Activated T-helper 2 cell treated with anti-CD3 and anti-CD28 coated beads, Interferon-gamma antibody, Interleukin-2, Interleukin-4, amounts not matched to agents 10 μg/mL and 5 μg/mL and 100 μg/mL, durations not matched to agents 14 hours and 24 hours and 36 hours (primary cell): ENCODE measurements around the gene FAM227A. TPM values are rescaled to one million over a fixed set of nuclear protein-coding genes. Genes with fewer than 3 reads are reported as not detected.

Source experiments
- DNase-seq: peaks from one replicate; pipeline ENCODE4 v3.0.0; 2021; ENCODE audit warnings: low spot score
- H3K27ac Mint-ChIP-seq: one replicate; pipeline ENCODE4 v1.8.0; 2021; ENCODE audit warnings: mixed read lengths
- H3K27me3 Mint-ChIP-seq: one replicate; pipeline ENCODE4 v1.8.0; 2021; ENCODE audit warnings: low read depth, mixed read lengths
- H3K36me3 Mint-ChIP-seq: one replicate; pipeline ENCODE4 v1.8.0; 2021; ENCODE audit warnings: low read depth, mixed read lengths
- H3K4me1 Mint-ChIP-seq: one replicate; pipeline ENCODE4 v1.8.0; 2021; ENCODE audit warnings: low read depth, mixed read lengths
- H3K4me3 Mint-ChIP-seq: one replicate; pipeline ENCODE4 v1.8.0; 2021; ENCODE audit warnings: low read depth, mild to moderate bottlenecking, moderate library complexity, mixed read lengths
- H3K9me3 Mint-ChIP-seq: one replicate; pipeline ENCODE4 v1.8.0; 2021; ENCODE audit warnings: mixed read lengths
- intact Hi-C: fragments of 100-400 bp; cut with micrococcal nuclease; formaldehyde crosslinking; loops from one replicate; pipeline ENCODE4 v1.15.1; 2023
- total RNA-seq: library from RNA; stranded (reverse); gene quantifications from 2 replicates; pipeline ENCODE4 v1.2.3, GENCODE V29; 2022

FAM227A gene
- total RNA-seq, 1 donor from 2014 or later: 0.05 TPM

- no peak overlapping the region for H3K27ac Mint-ChIP-seq
- intact Hi-C loops: loop anchor here (5.0 to 10.0 kb wide), 4 partner anchors 90 to 520 kb away; partner anchors contain the start of genes GTPBP1 and JOSD1
- H3K27me3 Mint-ChIP-seq: no peaks in the 10 kb centered on the region
- peak; percentile 18 for DNase-seq
- peaks cover 3% of the 10 kb centered on the region for H3K36me3 Mint-ChIP-seq
- H3K4me1 Mint-ChIP-seq: peaks cover 22% of the 10 kb centered on the region
- no peak overlapping the region for H3K4me3 Mint-ChIP-seq
- no peaks in the 10 kb centered on the region for H3K9me3 Mint-ChIP-seq
Observed at GRCh38 chr22:38572065-38572464, 84.1 kb downstream of the FAM227A start.

GRCh38 chr22:38570779-38571364 lies 85.3 kb downstream of the FAM227A start:
- intact Hi-C loops: loop anchor here (1.0 to 10.0 kb wide), 6 partner anchors 65 to 519 kb away; partner anchors contain the start of genes DDX17, GTPBP1 and JOSD1
- Mint-ChIP-seq H3K4me3 (peak overlapping the region; percentile 94), H3K27me3 (no peaks in the 10 kb centered on the region), H3K36me3 (peaks cover 8% of the 10 kb centered on the region), H3K4me1 (peaks cover 23% of the 10 kb centered on the region), H3K27ac (peak overlapping the region; percentile 95), H3K9me3 (no peaks in the 10 kb centered on the region)
- peak; percentile 26 for DNase-seq

GRCh38 chr22:38569972-38570778 lies 86.0 kb downstream of the FAM227A start, which contains the start of gene DMC1:
DMC1 (minus strand) TSS chr22:38570183; CDS start chr22:38568256, 1,927 bp downstream.
- H3K36me3 Mint-ChIP-seq: peaks cover 8% of the 10 kb centered on the region
- peak within 1 kb of the TSS; percentile 95 for H3K27ac Mint-ChIP-seq
- intact Hi-C loops: loop anchor here (1.0 to 10.0 kb wide), 6 partner anchors 64 to 518 kb away; partner anchors contain the start of genes DDX17, GTPBP1 and JOSD1
- peak within 1 kb of the TSS; percentile 94 for H3K4me3 Mint-ChIP-seq
- DNase-seq: peak; percentile 88
- H3K4me1 Mint-ChIP-seq: peaks cover 23% of the 10 kb centered on the region
- H3K9me3 Mint-ChIP-seq: no peaks in the 10 kb centered on the region
- H3K27me3 Mint-ChIP-seq: no peaks in the 10 kb centered on the region

GRCh38 chr22:38569181-38569971 lies 86.8 kb downstream of the FAM227A start:
- intact Hi-C loops: no loop called here
- H3K27me3 Mint-ChIP-seq: no peaks in the 10 kb centered on the region
- H3K36me3 Mint-ChIP-seq: peaks cover 8% of the 10 kb centered on the region

GRCh38 chr22:38567531-38568285 lies 88.5 kb downstream of the FAM227A start:
- H3K27ac Mint-ChIP-seq: no peak overlapping the region
- intact Hi-C loops: no loop called here

More at GRCh38 chr22:38569181-38569971, 86.8 kb downstream of the FAM227A start:
- no peaks in the 10 kb centered on the region for H3K9me3 Mint-ChIP-seq
- peak overlapping the region; percentile 92 for H3K27ac Mint-ChIP-seq
- peaks cover 23% of the 10 kb centered on the region for H3K4me1 Mint-ChIP-seq
- no peak for DNase-seq
- peak overlapping the region; percentile 94 for H3K4me3 Mint-ChIP-seq

GRCh38 chr22:38566726-38567504 lies 89.3 kb downstream of the FAM227A start:
- no peaks in the 10 kb centered on the region for H3K27me3 Mint-ChIP-seq
- no peaks in the 10 kb centered on the region for H3K9me3 Mint-ChIP-seq
- DNase-seq: no peak
- H3K4me1 Mint-ChIP-seq: peaks cover 21% of the 10 kb centered on the region
- H3K4me3 Mint-ChIP-seq: no peak overlapping the region
- intact Hi-C loops: no loop called here
- H3K36me3 Mint-ChIP-seq: peaks cover 12% of the 10 kb centered on the region
- H3K27ac Mint-ChIP-seq: no peak overlapping the region

More at GRCh38 chr22:38567531-38568285, 88.5 kb downstream of the FAM227A start:
- H3K4me3 Mint-ChIP-seq: peak overlapping the region; percentile 31
- H3K9me3 Mint-ChIP-seq: no peaks in the 10 kb centered on the region
- DNase-seq: no peak
- no peaks in the 10 kb centered on the region for H3K27me3 Mint-ChIP-seq
- peaks cover 8% of the 10 kb centered on the region for H3K36me3 Mint-ChIP-seq
- H3K4me1 Mint-ChIP-seq: peaks cover 21% of the 10 kb centered on the region

DNA sequence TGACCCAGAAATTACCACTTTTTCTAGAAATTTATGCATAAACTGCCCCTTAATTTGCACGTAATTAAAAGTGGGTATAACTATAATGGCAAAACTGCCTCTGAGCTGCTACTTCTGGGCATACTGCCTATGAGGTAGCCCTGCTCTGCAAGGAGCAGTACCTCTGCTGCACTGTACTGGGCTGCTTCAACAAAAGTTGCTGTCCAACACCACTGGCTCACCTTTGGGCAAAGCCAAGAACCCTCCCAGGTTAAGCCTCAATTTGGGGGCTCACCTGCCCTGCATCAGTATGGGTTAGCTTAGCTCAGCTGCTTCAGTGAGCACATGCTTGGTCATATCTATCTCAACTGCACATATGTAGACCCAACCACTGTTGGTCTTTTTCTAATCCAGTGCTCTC lies 90.8 kb downstream of the FAM227A start:
- Mint-ChIP-seq H3K4me3 (no peak overlapping the region), H3K9me3 (no peaks in the 10 kb centered on the region), H3K4me1 (peaks cover 9% of the 10 kb centered on the region), H3K27ac (no peak overlapping the region), H3K36me3 (peaks cover 24% of the 10 kb centered on the region), H3K27me3 (no peaks in the 10 kb centered on the region)
- intact Hi-C loops: no loop called here
- DNase-seq: no peak

DNA sequence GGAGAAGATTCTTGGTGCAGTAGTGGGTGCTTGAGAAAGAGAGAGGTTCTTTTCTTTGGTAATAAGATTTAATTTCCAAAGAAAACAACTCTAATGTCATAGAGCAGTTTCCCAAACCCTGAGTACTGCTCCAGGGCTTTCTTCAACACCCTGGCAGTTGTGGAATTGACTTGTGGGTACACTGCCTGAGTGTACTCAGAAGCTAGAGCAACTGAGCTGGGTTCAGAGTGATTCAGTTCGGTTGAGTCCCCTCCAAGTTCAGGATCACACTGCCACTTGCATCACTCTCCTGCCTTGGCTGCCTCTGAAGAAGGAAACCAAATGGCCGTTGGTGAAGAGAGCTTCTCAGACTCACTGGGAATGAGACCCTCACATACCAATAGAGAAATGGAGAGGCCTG lies 91.5 kb downstream of the FAM227A start:
- Mint-ChIP-seq H3K36me3 (peaks cover 29% of the 10 kb centered on the region), H3K9me3 (no peaks in the 10 kb centered on the region), H3K27ac (no peak overlapping the region), H3K27me3 (no peaks in the 10 kb centered on the region), H3K4me3 (no peak overlapping the region), H3K4me1 (peaks cover 9% of the 10 kb centered on the region)
- DNase-seq: no peak
- intact Hi-C loops: no loop called here

- Mint-ChIP-seq H3K9me3 (no peaks in the 10 kb centered on the region), H3K27ac (no peak overlapping the region), H3K4me1 (no peaks in the 10 kb centered on the region), H3K4me3 (no peak overlapping the region), H3K27me3 (no peaks in the 10 kb centered on the region), H3K36me3 (peaks cover 4% of the 10 kb centered on the region)
- intact Hi-C loops: no loop called here
- DNase-seq: no peak
Observed at GRCh38 chr22:38554281-38554680, 101.9 kb downstream of the FAM227A start.

- H3K4me1 Mint-ChIP-seq: no peaks in the 10 kb centered on the region
- peaks cover 24% of the 10 kb centered on the region for H3K36me3 Mint-ChIP-seq
- intact Hi-C loops: no loop called here
- H3K9me3 Mint-ChIP-seq: peaks cover 2% of the 10 kb centered on the region
- no peak overlapping the region for H3K27ac Mint-ChIP-seq
- H3K4me3 Mint-ChIP-seq: no peak overlapping the region
- DNase-seq: no peak
- no peaks in the 10 kb centered on the region for H3K27me3 Mint-ChIP-seq
Observed at GRCh38 chr22:38549101-38549894, 106.9 kb downstream of the FAM227A start.

GRCh38 chr22:38540701-38541100 lies 115.5 kb downstream of the FAM227A start:
- DNase-seq: no peak
- no peak overlapping the region for H3K4me3 Mint-ChIP-seq
- H3K36me3 Mint-ChIP-seq: peaks cover 36% of the 10 kb centered on the region
- intact Hi-C loops: no loop called here
- peaks cover 23% of the 10 kb centered on the region for H3K9me3 Mint-ChIP-seq
- H3K27me3 Mint-ChIP-seq: no peaks in the 10 kb centered on the region
- no peaks in the 10 kb centered on the region for H3K4me1 Mint-ChIP-seq
- no peak overlapping the region for H3K27ac Mint-ChIP-seq
